NCI-H1930 (cell line): ENCODE results near the gene CDK8.

ENCODE experiments used
- DNase-seq, 2 experiments: peaks; one replicate each; lab custom pipeline; 2025; lab: John Stamatoyannopoulos, UW

Gene CDK8

GRCh38 chr13:26446751-26447150, 192.8 kb downstream of the CDK8 start:
- no peak for DNase-seq

DNA sequence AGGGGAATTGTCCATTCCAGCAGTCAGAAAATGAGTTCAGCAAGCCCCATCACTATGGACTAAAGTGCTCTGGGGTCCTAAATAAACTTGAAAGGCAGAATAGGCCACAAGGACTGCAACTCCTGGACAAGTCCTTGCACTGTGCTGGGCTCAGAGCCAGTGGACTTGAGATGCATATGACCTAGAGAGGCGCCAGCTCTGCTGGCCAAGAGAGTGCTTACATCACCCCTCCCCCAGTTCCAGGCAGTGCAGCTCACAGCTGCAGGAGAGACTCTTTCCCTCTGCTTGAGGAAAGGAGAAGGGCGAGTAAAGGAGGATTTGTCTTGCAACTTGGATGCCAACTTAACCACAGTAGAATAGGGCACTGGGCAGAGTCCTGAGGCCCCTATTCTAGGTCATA, 194.1 kb downstream of the CDK8 start:
- DNase-seq, result no peak

DNA sequence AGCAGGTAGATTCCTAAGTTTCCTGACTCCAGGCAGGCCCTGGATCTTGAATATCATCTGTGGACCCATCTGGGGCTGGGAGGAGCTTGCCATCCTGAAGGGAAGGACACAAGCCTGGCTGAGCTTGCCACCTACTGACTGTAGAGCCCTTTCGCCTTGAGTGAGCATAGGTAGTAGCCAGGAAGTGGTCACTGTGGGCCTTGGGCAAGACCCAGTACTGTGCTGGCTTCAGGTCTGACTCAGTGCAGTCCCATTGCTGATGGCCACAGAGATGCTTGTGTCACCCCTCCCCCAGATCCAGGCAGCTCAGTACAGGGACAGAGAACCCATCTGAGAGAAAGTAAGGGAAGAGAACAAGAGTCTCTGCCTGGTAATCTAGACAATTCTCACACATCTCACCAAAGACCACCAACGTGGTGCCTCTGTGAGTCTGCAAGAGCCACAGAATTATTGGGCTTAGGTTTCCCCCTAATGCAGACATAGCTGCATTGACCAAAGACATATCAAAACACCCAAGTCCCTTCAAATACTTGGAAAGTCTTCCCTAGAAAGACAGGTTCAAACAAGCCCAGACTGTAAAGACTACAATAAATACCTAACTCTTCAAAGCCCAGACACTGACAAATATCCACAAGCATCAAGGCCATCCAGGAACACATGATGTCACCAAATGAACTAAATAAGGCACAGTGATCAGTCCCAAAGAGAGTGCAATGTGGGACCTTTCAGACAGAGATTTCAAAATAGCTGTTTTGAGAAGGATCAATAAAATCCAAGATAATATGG, 195.3 kb downstream of the CDK8 start:
- DNase-seq, result no peak
